HepG2 (cell line): ENCODE results near the gene ALK. TPM values are rescaled to one million over a fixed set of nuclear protein-coding genes. Genes with fewer than 3 reads are reported as not detected.

Experiments used
- ATAC-seq: fragments of 200-7000 bp; cut with Tn5 transposase; 3 replicates; pipeline ENCODE4 v1.9.1; 2020; ENCODE audit warnings: mild to moderate bottlenecking, moderate library complexity
- BruUV-seq: library from RNA; stranded (reverse); fragments of 400-500 nt; replicated peaks from 2 replicates; lab custom pipeline; 2021; lab: Mats Ljungman, UMichigan
- CTCF ChIA-PET: fragments of 300-600 bp; formaldehyde crosslinking; extraction: SDS; loops from one replicate; lab custom pipeline; 2021; ENCODE audit warnings: low total read pairs, inconsistent platforms, low intra/inter-chr PET ratio; lab: Yijun Ruan, JAX
- POLR2A ChIA-PET: fragments of 350-600 bp; sonication (Branson Sonifier 250); formaldehyde crosslinking; loops from one replicate; lab custom pipeline; 2020; ENCODE audit warnings: antibody characterized with exemption, inconsistent platforms; lab: Yijun Ruan, JAX
- DNase-seq: peaks from one replicate; pipeline ENCODE4 v3.0.0-alpha.2; 2015; ENCODE audit warnings: low spot score
- FAIRE-seq: peaks from 3 replicates; lab custom pipeline; 2011; peaks lifted over from hg19 to GRCh38; lab: Jason Lieb, UNC
- H2AFZ ChIP-seq: one replicate; pipeline ENCODE4 v1.6.1; 2011; ENCODE audit warnings: low read length, inconsistent platforms
- H3K27ac ChIP-seq: fragments of 300-600 bp; 3 replicates; pipeline ENCODE4 v1.8.0; 2011; ENCODE audit warnings: mixed run types, mild to moderate bottlenecking, mixed read lengths, low read length, inconsistent platforms; ENCODE audit not compliant: insufficient read depth; ENCODE audit errors: extremely low read length
- H3K27me3 ChIP-seq, 2 experiments: fragments of 200-600 bp in 1 of 2; 2 replicates in 1 of 2; 3 replicates in 1 of 2; pipeline versions ENCODE4 v1.6.0 to v1.8.0; 2011; ENCODE audit warnings: low read length in 2 of 2, mild to moderate bottlenecking in 2 of 2, moderate library complexity in 2 of 2, inconsistent platforms in 1 of 2; ENCODE audit not compliant: insufficient read depth in 2 of 2, control insufficient read depth in 1 of 2
- H3K36me3 ChIP-seq, 2 experiments: fragments of 200-600 bp in 1 of 2; replicated peaks in 1 of 2; 2 replicates in 1 of 2; 3 replicates in 1 of 2; pipeline versions ENCODE4 v1.5.1 to v1.8.0; 2011; ENCODE audit warnings: low read length in 2 of 2, inconsistent platforms in 1 of 2; ENCODE audit not compliant: insufficient read depth in 2 of 2, control insufficient read depth in 1 of 2
- H3K4me1 ChIP-seq: 2 replicates; pipeline ENCODE4 v1.5.1; 2012; ENCODE audit warnings: low read length, inconsistent platforms; ENCODE audit not compliant: insufficient read depth
- H3K4me2 ChIP-seq: 2 replicates; pipeline ENCODE4 v1.6.0; 2011; ENCODE audit warnings: low read depth, low read length, inconsistent platforms
- H3K4me3 ChIP-seq, 3 experiments: fragments of 200-600 bp in 1 of 3; sonication (generic), shearing (Covaris generic) in 1 of 3; replicated peaks in 1 of 3; 2 replicates each; pipeline ENCODE4 v1.5.1; 2011 to 2016; ENCODE audit warnings: low read length in 3 of 3, inconsistent platforms in 2 of 3, low read depth in 2 of 3, mild to moderate bottlenecking in 2 of 3, control low read depth in 1 of 3, mixed read lengths in 1 of 3; ENCODE audit not compliant: insufficient read depth in 1 of 3
- H3K79me2 ChIP-seq: one replicate; pipeline ENCODE4 v1.6.1; 2011; ENCODE audit warnings: low read length, inconsistent platforms; ENCODE audit not compliant: insufficient read depth
- H3K9ac ChIP-seq: 2 replicates; pipeline ENCODE4 v1.6.0; 2011; ENCODE audit warnings: mild to moderate bottlenecking, low read depth, low read length, inconsistent platforms; ENCODE audit not compliant: insufficient read depth
- H3K9me3 ChIP-seq: 2 replicates; pipeline ENCODE4 v1.5.1; 2012; ENCODE audit warnings: mild to moderate bottlenecking, low read length
- H4K20me1 ChIP-seq: 2 replicates; pipeline ENCODE4 v1.6.0; 2011; ENCODE audit warnings: inconsistent platforms, mild to moderate bottlenecking, low read length, moderate library complexity; ENCODE audit not compliant: insufficient read depth
- FOXA1 ChIP-seq, 2 experiments: fragments of 450-650 bp in 1 of 2; sonication (generic) in 1 of 2; formaldehyde crosslinking in 1 of 2; IDR thresholded peaks; 2 replicates each; pipeline versions ENCODE4 v1.4.0 to v1.6.1; 2016 to 2020; ENCODE audit warnings: missing genetic modification reagents in 1 of 2
- MEIS2 ChIP-seq: sonication (generic); formaldehyde crosslinking; IDR thresholded peaks from 2 replicates; pipeline ENCODE4 v1.9.0; 2021; ENCODE audit warnings: mild to moderate bottlenecking, missing genetic modification reagents
- MYNN ChIP-seq: sonication (generic); formaldehyde crosslinking; IDR thresholded peaks from 2 replicates; pipeline ENCODE4 v1.4.0; 2020; ENCODE audit warnings: mild to moderate bottlenecking, low read depth, missing genetic modification reagents
- SPEN ChIP-seq: sonication (generic); formaldehyde crosslinking; IDR thresholded peaks from 2 replicates; pipeline ENCODE4 v1.5.1; 2020; ENCODE audit warnings: low read depth, mild to moderate bottlenecking, missing genetic modification reagents
- ZFAT ChIP-seq: sonication (generic); formaldehyde crosslinking; conservative IDR thresholded peaks from 2 replicates; pipeline ENCODE4 v1.8.1; 2023; ENCODE audit warnings: missing genetic modification reagents, inconsistent platforms
- ZNF382 ChIP-seq: sonication (generic); formaldehyde crosslinking; IDR thresholded peaks from 2 replicates; pipeline ENCODE4 v1.5.0; 2020; ENCODE audit warnings: missing genetic modification reagents, mild to moderate bottlenecking, borderline replicate concordance
- ZNF777 ChIP-seq: sonication (generic); formaldehyde crosslinking; IDR thresholded peaks from 2 replicates; pipeline ENCODE4 v1.4.0; 2020; ENCODE audit warnings: missing genetic modification reagents
- WGBS: methylation state at CpG from one replicate; pipeline ENCODE4 v1.1.6; 2017; ENCODE audit warnings: low lambda C conversion rate; 5-methylcytosine and 5-hydroxymethylcytosine counted together
- in situ Hi-C: cut with HindIII; loops from 2 replicates; pipeline ENCODE4 v1.10.0; 2017; ENCODE audit warnings: low pct_unique_long_range_greater_than_20kb; ENCODE audit not compliant: extremely low pct_ligation_motif_present
- intact Hi-C: fragments of 100-400 bp; cut with micrococcal nuclease; formaldehyde crosslinking; loops from one replicate; pipeline ENCODE4 v1.10.0; 2022; ENCODE audit not compliant: unreplicated experiment
- polyA plus RNA-seq, 8 experiments: library from polyadenylated mRNA; depleted of rRNA in 3 of 8; stranded (reverse) in 7 of 8; unstranded in 1 of 8; fragments of >200 nt; fragmentation: Illumina TruSeq in 4 of 8; extraction: Trizol in 4 of 8; gene quantifications; 2 replicates each; pipeline versions ENCODE4 v1.2.1 to v1.2.3, GENCODE V29; 2011 to 2016; ENCODE audit warnings: low read depth in 4 of 8, missing spikeins in 1 of 8, mixed read lengths in 1 of 8; ENCODE audit not compliant: insufficient read depth in 1 of 8
- total RNA-seq, 5 experiments: library from RNA; depleted of rRNA; stranded (reverse); fragments of >200 nt; fragmentation: Illumina TruSeq; extraction: Trizol; gene quantifications; 2 replicates each; pipeline ENCODE4 v1.2.3, GENCODE V29; 2016; ENCODE audit warnings: low read depth in 1 of 5
- TF ChIP-seq, protein P1 (sequence below): sonication (generic); formaldehyde crosslinking; IDR thresholded peaks from 2 replicates; pipeline ENCODE4 v1.4.0; 2020; ENCODE audit warnings: mild to moderate bottlenecking, missing genetic modification reagents
- TF ChIP-seq, protein P2 (sequence below): sonication (generic); formaldehyde crosslinking; IDR thresholded peaks from 2 replicates; pipeline ENCODE4 v1.4.0; 2020; ENCODE audit warnings: missing genetic modification reagents
- TF ChIP-seq, protein P3 (sequence below): sonication (generic); formaldehyde crosslinking; IDR thresholded peaks from 2 replicates; pipeline ENCODE4 v1.5.0; 2020; ENCODE audit warnings: missing genetic modification reagents, mild to moderate bottlenecking, borderline replicate concordance

ALK gene
- total and polyA plus RNA-seq, 2 of the 13 experiments (the other 11 are each of a cell fraction or from before 2014, with no cell fraction given): not detected

DNA sequence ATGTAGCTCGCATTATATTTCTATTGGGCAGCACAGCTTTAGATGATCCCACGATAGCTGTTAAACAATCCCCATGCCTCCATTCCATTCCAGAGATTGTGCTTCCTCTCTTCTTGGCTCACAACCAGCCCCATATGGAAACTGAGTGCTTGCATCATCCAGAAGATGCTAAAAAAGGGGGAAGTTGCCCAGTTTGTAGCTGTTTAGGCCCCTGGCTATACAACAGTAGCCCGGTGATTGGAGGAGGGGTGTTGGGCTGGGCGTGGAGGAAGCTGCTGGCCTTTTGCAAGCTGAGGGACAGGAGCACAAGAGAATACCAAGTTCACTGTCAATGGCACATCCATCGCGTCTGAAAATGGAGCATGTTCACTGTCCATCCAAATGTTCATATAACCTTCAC lies 360.2 kb downstream of the ALK start:
- WGBS: 56% methylated on average over 6 of the region's 6 CpGs
- H3K27me3 ChIP-seq: peaks cover 0 to 10% of the 10 kb centered on the region in 2 experiments; a peak in 1 of 5 replicates
- H3K4me3 ChIP-seq: no peak overlapping the region
- H3K4me1 ChIP-seq: no peaks in the 10 kb centered on the region
- no peaks in the 10 kb centered on the region for H4K20me1 ChIP-seq
- H3K79me2 ChIP-seq: no peaks in the 10 kb centered on the region
- no peaks in the 10 kb centered on the region for H3K9me3 ChIP-seq
- no peak overlapping the region for H3K9ac ChIP-seq
- no peak for ATAC-seq
- no TSS peak for BruUV-seq
- CTCF ChIA-PET: no interaction called here
- DNase-seq: no peak
- TF ChIP-seq ZFAT (CRISPR knock-in tag) (no peak), MEIS2 (CRISPR knock-in tag) (no peak), FOXA1 (IDR thresholded peaks at IDR 0.05) (no peak), FOXA1 (CRISPR knock-in tag; IDR thresholded peaks at IDR 0.05) (no peak), ZNF777 (no peak), ZNF382 (CRISPR knock-in tag) (no peak), SPEN (no peak), MYNN (CRISPR knock-in tag) (no peak)
- TF ChIP-seq, protein P1, sequence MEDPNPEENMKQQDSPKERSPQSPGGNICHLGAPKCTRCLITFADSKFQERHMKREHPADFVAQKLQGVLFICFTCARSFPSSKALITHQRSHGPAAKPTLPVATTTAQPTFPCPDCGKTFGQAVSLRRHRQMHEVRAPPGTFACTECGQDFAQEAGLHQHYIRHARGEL (CRISPR knock-in tag): no peak
- TF ChIP-seq, protein P2, sequence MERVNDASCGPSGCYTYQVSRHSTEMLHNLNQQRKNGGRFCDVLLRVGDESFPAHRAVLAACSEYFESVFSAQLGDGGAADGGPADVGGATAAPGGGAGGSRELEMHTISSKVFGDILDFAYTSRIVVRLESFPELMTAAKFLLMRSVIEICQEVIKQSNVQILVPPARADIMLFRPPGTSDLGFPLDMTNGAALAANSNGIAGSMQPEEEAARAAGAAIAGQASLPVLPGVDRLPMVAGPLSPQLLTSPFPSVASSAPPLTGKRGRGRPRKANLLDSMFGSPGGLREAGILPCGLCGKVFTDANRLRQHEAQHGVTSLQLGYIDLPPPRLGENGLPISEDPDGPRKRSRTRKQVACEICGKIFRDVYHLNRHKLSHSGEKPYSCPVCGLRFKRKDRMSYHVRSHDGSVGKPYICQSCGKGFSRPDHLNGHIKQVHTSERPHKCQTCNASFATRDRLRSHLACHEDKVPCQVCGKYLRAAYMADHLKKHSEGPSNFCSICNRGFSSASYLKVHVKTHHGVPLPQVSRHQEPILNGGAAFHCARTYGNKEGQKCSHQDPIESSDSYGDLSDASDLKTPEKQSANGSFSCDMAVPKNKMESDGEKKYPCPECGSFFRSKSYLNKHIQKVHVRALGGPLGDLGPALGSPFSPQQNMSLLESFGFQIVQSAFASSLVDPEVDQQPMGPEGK: no peak
- TF ChIP-seq, protein P3, sequence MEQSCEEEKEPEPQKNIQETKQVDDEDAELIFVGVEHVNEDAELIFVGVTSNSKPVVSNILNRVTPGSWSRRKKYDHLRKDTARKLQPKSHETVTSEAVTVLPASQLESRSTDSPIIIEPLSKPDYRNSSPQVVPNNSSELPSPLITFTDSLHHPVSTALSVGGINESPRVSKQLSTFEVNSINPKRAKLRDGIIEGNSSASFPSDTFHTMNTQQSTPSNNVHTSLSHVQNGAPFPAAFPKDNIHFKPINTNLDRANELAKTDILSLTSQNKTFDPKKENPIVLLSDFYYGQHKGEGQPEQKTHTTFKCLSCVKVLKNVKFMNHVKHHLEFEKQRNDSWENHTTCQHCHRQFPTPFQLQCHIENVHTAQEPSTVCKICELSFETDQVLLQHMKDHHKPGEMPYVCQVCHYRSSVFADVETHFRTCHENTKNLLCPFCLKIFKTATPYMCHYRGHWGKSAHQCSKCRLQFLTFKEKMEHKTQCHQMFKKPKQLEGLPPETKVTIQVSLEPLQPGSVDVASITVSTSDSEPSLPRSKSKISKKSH (CRISPR knock-in tag): no peak
- POLR2A ChIA-PET: no interaction called here
- in situ Hi-C loops (no loop called here), intact Hi-C loops (no loop called here)
- no peak overlapping the region for H2AFZ ChIP-seq
- H3K27ac ChIP-seq: no peak overlapping the region
- H3K36me3 ChIP-seq: no peaks in the 10 kb centered on the region
- no peak for FAIRE-seq
- H3K4me2 ChIP-seq: no peak overlapping the region
